ENCODE data around the gene SOBP.
"Not testable (repeated sequence)": the region's sequence is repeated elsewhere in the genome, so short reads cannot be mapped to it uniquely, and the experiment has no call there.

SOBP gene

DNA sequence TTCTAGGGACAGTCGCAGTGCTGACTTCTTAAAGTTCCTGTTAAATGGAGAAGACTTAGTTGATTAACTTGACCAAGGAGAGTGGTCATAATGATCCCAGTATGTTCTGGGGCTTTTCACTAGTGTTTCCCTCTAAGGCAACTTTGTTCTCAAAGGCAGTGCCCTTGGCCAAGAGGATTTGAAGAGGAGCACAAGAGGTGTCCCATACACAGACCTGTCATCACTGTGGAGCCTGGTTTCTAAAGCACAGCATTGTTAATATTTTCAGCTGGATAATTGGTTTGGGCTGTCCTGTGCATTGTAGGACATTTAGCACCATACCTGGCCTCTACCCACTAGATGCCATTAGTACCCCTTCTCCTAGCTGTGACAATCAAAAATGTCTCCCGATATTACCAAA lies 30.8 kb downstream of the SOBP start:
- DNase-seq (ENCODE audit: low read depth in 2 of 3, low spot score in 2 of 3), result not testable (repeated sequence)

DNA sequence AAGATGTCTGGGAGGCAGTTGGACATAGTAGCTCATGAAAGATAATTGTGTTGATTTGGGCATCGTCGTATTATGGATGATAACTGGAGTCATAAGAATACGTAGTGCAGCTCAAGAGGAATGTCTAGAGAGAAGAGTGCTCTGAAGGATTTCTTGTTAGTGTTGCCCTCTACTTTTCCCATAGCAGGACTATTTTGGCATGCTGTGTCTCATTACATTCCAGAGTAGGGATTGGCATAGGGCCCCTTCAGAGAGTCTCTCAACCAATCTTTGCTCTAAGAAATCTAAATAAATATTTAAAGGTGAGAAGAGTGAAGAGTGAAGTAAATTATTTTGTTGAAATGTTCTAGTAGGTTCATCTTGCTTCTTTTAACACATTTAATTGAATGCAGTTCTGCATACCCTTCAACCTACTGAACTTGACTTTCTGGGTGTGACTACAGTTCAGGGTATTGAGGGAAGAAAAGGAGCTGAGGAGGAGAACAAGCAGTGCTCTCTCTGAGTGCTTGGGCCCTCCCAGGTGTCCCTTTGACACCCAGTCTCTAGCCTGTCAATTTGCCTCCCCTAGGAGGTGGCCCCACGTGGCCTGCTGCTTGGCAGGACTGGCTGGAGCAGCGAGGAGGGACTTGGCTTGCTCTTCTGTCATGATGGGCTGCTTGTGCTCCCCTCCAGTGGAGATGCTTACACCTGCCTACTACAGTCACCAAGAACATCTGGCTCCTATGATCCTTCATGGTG lies 33.3 kb downstream of the SOBP start:
- no peak for DNase-seq (ENCODE audit: low read depth in 2 of 3, low spot score in 2 of 3)

GRCh38 chr6:107523794-107524193 lies 33.9 kb downstream of the SOBP start:
- DNase-seq (ENCODE audit: low read depth in 2 of 3, low spot score in 2 of 3), result no peak

DNA sequence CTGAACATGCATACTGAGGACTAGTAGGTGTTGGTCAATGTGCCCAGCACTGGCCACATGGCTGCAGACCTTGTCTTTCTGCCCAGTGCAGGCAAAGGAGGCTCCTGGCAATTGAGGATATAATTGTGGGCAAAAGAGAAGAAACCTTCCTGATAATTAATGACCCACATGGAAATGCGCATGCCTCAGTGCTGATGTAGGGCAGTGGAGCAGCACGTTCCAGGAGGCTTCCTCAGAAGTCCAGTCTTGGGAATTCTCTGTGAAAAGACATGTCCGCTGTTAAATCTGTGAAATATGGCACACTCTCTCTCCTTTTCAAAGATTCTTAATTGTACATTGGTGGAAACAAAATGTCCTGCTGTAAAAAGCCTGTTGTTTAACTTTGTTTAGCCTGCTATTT lies 34.7 kb downstream of the SOBP start:
- no peak for DNase-seq (ENCODE audit: low read depth in 2 of 3, low spot score in 2 of 3)

DNA sequence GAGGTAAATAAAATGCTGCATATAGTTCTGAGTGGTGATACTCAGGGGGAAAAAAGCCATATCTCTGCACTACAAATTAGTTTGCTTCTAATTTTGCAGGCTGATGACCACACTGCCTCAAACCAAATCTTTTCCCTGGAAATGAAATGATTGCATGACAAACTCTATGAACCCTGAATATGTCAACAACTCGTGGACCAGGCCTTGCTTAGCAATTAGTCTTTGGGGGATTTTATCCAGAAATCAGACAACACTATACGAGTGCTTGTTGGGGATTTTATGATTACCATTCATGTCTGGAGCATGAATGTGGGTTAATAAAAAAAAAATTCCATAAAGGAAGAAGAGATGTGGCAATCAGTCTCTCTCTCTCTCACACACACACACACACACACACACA lies 42.0 kb downstream of the SOBP start:
- no peak for DNase-seq (ENCODE audit: low read depth in 2 of 3, low spot score in 2 of 3)

DNA sequence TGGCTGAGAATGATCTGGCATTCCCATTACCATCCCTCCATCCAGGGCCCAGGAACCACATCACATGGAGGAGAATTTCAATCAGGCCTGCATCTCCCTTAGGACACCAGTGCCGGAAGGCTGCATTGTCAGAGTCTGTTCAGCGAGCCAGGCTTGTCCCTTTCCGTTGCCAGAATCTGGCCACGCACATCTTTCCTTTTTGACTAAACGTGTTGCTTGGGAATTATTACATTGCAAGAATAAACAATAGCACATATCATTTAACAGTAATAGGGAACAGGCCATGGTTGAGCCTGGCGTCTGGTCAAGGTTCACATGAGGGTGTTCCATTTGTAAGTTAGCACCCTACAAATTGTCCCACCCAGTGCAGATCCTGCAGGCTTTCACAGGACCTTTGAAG lies 42.8 kb downstream of the SOBP start:
- no peak for DNase-seq (ENCODE audit: low read depth in 2 of 3, low spot score in 2 of 3)

DNA sequence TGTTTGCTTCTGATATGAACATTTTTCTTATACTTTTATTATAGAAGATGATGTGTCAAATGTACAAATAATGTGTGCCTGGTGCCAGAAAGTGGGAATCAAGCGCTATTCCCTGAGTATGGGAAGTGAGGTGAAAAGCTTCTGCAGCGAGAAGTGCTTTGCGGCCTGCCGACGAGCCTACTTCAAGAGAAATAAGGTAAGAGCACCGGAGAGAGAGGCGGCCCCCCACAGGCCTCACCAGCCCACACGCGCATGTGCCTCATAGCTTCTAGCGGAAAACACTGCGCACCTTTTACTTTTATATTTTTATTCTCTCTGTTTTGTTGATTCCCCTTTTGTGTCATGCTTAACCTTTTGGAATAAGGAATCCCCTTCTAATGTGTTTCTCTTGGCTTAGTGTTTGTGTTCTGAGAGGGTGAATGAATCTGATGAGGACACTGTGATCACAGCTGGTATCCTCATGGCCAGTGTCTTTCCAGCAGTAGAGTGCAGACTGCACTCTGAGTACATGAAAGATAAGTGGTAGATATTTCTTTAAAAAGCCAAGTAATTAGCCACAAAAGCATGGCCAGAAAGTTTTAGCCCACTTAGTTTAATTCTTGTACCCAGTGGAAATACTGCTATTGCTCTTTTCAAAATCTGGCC lies 43.6 kb downstream of the SOBP start:
- no peak for DNase-seq (ENCODE audit: low read depth in 2 of 3, low spot score in 2 of 3)

DNA sequence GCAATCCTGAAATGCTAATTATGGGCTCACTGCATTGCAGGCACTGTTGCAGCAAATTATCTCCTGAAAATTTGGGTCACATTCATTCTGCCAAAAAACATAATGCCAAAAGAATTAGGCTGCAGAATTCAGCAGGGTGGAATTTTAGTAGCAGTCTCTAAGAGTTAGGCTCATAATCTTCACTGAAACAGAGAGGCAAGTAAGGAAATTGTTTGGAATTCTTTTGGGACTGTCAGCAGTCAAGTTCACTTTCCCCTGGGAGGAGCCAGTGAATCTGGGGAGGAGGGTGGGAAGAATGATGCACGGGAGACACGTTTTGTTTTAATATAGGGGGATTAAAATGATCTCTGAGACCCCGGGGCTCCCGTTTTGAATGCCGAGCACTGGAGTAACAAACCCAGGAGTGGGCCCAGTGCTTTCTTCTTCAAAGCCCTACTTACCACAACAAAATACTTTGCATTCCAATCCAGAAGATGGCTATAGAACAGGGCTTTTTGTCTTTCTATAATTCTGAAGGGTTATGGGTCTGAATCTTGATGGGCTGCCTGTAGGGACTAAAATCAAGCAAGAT lies 44.7 kb downstream of the SOBP start:
- DNase-seq (ENCODE audit: low read depth in 2 of 3, low spot score in 2 of 3), result no peak

DNA sequence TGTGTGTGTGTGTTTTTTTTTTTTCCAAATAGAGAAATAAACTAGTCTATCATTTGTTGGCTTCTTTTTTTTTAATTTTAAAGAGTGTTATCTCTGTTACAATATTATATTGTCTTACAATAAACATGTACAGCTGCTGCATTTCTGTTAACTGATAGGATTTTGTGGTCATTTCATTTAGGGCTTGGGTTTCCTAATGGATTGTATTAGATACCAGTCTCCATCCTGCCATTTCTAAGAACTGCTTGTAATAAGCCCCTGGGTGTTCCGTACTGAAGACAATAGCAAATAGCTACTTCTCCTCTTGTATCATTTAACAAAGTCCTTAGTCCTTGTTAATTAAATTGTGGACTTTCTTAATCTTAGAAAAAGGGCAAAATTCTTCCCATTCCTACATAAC lies 45.7 kb downstream of the SOBP start:
- no peak for DNase-seq (ENCODE audit: low read depth in 2 of 3, low spot score in 2 of 3)

DNA sequence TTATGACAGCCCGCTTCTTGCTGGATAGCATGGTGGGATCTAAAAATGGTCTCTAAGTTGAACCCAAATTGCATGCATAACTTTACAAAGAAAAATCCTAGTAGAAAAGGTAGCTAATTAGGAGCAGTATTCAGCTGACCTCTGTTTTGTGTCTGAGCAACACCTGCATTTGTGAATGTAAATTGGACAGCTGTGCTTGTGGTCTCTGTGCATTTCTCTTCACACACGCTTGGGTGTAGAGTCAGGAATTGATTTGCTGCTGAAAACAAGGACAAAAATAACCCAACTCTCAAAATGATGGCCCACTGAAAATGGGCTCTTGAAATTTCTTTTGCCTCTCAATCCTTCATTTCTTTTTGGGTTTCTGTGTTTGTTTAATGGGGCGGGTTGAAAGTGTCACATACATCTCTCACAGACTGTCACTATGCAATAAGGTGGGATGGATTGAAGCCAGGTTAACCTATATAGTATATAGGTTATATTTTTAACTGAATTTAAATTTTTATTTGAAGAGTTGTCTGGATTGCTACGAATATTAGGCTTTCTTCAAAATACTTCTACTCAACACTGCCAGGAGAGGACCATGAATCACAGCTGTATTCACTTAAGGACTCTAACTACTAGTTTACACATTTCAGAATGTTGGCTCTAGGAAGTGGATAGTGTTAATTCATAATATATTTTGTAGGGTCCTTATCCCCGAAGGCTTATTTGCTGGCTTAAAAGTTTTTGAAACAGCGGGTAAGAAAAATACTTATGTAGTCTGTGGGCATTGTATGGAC lies 46.5 kb downstream of the SOBP start:
- DNase-seq (ENCODE audit: low read depth in 2 of 3, low spot score in 2 of 3), result no peak

DNA sequence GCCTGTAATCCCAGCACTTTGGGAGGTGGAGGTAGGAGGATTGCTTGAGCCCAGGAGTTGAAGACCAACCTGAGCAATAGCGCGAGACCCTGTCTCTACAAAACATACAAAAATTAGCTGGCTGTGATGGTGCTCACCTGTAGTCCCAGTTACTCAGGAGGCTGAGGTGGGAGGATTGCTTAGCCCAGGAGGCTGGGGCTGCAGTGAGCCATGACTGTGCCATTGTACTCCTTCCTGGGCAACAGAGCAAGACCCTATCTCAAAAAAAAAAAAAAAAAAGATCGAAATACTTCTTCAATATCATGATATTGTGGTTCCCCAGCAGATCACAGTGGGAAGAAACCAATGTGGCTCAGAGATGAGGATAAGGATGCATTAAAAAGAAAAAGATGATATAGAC lies 47.6 kb downstream of the SOBP start:
- DNase-seq (ENCODE audit: low read depth in 2 of 3, low spot score in 2 of 3), result no peak

GRCh38 chr6:107538856-107539387 lies 49.0 kb downstream of the SOBP start:
- DNase-seq (ENCODE audit: low read depth in 2 of 3, low spot score in 2 of 3), result no peak

DNA sequence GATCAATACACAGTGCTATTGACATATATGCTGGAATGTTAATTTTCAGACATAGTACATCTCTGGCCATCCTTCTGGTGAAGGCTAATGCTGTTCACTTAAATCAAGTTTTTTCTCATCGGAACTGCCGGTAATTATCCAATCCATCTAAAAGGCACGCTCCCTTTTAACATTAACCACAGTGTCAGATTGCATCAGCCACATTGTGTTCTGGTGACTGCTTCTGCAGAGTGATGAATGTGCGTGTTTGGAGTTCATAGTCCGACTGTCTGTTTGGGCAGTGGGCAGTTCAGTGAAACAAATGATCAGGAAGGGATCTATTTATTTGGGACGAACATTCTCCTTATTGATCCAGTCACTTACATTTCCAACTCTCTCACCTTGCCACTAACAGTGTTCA lies 49.5 kb downstream of the SOBP start:
- no peak for DNase-seq (ENCODE audit: low read depth in 2 of 3, low spot score in 2 of 3)

DNA sequence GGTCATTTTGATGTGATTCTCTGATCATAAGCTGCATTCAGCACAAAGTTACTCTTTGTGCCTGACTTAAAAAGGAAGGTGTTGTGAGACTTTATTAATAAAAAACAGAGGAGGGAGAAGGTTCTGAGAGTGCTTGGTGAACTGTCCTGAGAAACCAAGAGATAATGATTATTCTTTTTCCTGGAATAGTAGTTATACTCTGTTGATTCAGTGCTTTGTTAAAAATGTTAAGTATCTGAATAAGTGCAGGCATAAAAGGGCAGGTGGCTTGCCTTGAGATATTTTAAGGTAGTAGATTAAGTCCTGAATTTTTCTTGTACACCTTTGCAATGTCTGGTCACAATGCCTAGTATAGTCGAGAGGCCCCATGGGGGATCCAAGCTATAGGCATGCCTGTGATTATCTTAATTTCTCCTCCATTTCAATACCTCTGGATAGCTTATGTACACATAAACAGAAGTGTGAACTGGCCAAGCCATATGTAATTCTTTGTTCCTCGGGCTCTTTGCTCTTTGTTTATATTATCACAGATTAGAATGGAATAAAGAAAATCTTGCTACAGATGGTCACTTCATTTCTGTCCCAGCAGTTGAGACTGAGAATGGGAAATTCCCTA lies 50.0 kb downstream of the SOBP start:
- DNase-seq (ENCODE audit: low read depth in 2 of 3, low spot score in 2 of 3), result no peak

DNA sequence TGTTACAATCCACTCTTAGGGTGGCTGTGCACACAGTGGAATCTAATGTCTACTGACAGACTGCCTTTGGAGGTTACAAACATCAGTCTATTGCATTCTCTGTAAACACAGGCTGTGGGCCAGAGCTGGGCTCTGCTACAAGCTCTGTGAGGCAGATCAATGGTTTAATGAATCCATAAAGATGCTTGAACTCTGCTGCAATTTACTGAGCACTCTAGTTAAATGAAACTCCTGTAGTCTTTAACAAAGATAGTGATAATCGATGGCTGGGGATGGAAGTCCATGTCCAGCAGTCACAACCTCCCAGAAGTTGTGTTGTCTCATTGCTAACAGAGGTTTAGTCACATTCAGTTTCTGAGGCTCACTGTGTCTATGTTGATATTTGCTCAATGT lies 50.5 kb downstream of the SOBP start:
- no peak for DNase-seq (ENCODE audit: low read depth in 2 of 3, low spot score in 2 of 3)

DNA sequence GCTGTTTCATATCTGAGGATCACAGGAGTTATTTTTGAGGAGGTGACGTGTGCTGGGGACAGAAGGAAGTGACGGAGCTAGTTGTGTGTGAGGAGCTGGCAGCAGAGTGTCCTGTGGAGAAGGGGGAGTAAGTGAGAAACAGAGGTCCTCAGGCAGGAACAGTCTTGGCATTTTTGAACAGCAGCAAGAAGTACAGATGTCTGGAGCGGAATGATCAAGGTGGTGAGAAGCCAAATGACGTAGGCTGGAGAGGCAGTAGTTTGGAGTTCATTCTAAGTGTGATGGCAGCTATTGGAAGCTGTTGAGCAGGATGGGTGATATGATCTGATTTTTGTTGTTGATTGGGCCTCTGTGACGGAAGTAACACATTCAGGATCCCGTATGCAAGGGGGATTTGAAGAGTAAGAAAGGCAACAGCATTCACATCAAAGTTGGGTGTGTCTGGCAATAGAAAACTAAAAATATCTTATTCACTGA lies 52.3 kb downstream of the SOBP start:
- DNase-seq (ENCODE audit: low read depth in 2 of 3, low spot score in 2 of 3), result no peak

GRCh38 chr6:107543088-107543487 lies 53.2 kb downstream of the SOBP start:
- DNase-seq (ENCODE audit: low read depth in 2 of 3, low spot score in 2 of 3), result no peak

DNA sequence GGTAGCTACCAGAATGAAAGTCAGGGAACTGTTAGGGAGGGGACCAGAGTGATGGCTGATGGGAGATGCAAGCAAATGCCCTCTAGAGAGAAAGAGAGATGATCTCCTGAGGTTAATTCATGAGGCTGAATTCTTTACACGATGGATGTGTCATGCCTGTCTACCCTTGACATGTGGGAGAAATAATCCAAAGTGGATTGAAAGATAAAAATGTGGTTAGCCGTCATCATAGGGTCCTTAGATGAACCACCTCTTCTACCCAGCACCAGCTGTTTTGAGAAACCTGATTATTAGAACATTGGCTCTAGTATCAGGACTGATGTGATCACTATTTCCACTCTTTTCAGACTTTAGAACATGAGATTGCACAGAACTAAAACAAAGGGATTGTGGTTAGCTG lies 53.6 kb downstream of the SOBP start:
- no peak for DNase-seq (ENCODE audit: low read depth in 2 of 3, low spot score in 2 of 3)

DNA sequence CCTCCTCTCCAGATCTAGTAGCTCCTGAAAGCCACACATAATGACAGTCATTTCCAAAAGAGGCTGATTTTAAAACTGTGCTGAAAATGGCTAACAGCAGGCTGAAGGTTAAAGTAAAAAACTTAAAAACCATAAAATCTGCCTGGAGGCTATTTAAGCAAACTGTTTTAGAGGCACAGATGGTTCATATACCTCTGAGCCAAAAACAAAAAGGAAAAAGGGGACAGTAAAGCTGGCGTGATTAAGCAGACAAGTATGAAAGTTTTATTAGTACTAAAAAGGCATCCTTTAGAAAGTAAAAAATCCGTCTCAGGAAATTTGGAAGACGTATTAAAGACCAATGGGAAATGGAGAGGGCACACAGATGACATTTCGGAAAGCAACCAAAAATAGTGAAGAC lies 55.8 kb downstream of the SOBP start:
- no peak for DNase-seq (ENCODE audit: low read depth in 2 of 3, low spot score in 2 of 3)

- no peak for DNase-seq (ENCODE audit: low read depth in 2 of 3, low spot score in 2 of 3)
Observed at GRCh38 chr6:107546691-107547450, 57.0 kb downstream of the SOBP start.

Measured in activated CD8-positive, alpha-beta memory T cell treated with anti-CD3 and anti-CD28 coated beads for 48 hours (primary cell).